HG03575 (cell line): Measurements from ENCODE around the gene KCNQ1.

Experiments used
- ATAC-seq: cut with Tn5 transposase; IDR thresholded peaks from one replicate; pipeline ENCODE4 v1.9.1; 2021; ENCODE audit not compliant: unreplicated experiment, insufficient number of reproducible peaks, low FRiP score; ENCODE audit errors: extremely low read depth

The KCNQ1 gene

DNA sequence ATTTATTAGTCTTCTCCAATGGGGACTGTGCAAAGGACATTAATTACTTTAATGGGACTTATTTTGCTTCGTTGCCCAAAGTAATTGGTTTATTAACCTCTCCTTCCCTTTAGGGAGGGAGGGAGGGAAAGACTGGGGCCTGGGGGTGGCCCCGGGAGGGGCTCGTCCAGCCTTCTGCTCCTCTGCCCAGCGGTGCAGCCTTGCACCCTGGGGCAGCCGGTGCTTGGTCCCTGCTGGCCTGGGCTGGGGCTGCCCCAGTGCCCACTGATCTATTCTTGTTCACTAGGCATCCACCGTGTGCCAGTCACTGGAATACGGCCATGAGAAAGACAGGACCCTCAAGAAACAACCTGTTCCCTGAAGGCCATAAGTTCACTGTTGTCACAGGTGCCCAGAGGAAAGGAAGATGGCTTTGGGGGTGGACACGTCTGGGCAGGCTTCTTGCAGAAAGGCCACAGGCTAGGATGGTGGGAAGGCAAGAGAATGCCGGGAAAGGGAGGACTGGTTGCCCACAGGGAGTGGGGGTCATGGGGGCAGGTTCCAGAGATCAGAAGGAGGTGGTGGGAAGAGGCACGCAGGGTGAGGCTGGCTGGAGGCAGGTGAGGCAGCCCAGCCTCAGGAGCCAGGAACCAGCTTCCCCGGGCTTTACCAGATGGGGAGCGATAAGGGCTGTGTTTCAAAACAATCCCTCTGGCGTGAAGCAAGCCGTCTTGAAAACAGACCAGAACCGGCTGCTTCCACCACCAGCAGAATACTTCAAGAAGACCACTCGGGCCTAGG is 302.6 kb downstream of the KCNQ1 start:
- ATAC-seq: no peak

DNA sequence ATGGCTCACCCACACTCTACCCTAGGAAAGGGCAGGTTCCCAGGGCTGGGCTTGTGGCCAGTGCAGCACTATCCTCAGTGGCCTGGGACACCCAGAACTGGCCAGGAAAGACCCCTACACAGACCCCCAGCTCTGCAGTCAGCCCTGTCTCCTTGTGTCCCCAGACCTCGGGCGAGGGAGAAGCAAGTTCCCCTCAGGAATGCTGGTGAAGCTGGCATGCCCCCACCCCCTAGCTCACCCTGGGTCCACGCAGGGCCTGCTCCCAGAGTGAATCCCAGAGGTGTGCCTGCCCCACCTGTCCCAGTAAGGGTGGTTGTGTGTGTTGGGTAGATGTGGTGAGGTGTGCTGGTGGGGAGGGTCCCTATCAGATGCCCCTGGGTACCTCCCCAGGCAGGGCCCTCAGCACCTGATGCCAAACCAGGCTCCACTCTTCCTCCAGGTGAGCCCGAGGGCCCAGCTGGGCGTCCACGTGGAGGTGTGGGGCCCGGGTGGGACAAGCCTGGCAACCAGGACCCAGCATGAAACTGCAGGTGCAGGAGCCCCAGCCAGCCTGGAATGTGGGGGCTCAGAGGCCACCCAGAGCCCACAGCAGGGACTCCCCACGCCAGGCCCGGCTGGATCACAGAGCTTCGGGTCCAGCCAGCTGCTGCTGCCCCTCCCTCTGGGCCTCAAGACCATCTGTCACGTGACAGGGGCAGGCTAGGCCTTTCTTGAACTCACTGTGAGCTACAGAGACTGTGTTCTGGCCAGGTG is 303.4 kb downstream of the KCNQ1 start:
- ATAC-seq: no peak

DNA sequence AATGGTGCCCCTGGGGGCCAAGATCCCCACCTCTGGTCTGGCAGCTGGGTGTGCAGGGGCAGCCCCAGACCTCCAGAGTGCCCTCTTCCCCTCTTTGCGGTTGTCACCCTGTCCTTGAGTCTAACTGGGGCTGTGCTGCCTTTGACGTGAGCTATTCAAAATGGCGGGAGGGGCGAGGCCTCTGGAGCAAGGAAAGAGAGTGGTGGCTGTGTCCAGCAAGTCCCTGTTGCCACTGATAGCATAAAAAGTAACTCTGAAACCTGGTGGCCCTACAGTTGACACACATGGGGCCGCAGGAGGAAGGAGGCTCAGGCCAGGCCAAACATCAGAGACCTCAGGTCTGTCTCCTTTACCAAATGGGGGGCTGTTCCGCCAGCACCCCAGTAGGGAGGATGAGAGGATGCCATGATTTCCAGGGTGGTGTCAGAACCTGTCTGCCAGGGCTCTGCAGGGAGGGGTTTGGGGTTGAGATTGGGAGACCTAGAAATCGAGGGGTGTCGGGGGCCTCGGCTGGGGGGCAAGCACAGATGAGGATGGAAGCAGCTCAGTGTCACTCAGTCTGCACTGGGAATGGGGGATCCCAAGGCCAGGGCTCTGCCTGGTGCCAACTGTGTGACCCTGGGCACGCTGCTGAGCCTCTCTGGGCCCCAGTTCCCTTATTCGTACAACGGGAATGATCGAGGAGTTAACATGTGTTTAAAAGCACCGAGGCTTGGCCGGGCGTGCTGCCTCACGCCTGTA is 304.2 kb downstream of the KCNQ1 start:
- ATAC-seq: no peak

GRCh38 chr11:2750101-2750681 is 305.4 kb downstream of the KCNQ1 start:
- ATAC-seq: no peak

GRCh38 chr11:2750682-2751522 is 306.1 kb downstream of the KCNQ1 start:
- ATAC-seq: no peak

DNA sequence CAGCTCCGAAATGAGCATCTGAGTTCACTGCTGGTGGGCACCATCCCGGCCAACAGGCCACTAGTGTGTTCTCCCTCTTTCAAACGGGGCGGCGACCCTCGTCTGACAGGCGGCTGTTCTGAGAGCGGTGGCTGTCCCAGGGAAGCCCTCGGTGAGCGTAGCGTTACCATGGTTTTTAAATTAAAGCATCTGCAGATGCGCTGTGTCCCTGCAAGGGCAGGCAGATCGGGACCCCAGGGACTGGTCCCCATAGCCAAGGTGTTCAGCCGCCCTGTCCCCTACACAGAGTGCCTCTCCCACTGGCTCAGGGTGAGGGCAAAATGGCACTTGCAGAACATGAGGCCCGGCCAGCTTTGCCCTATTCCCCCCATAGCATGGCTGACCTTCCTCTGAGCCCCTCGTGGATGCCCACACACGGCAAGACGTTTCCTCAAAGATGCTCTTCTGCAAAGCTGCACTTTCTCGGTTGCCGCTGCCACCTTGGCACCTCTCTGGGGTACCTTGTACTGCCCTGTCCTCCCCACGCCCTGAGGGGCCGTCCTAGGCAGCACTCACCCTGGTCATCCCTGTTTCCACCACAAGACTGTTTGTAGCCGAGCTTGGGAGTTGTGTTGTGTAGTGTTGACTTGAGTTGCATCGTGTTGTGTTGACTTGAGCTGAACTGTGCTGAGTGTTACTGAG is 306.9 kb downstream of the KCNQ1 start:
- ATAC-seq: no peak

DNA sequence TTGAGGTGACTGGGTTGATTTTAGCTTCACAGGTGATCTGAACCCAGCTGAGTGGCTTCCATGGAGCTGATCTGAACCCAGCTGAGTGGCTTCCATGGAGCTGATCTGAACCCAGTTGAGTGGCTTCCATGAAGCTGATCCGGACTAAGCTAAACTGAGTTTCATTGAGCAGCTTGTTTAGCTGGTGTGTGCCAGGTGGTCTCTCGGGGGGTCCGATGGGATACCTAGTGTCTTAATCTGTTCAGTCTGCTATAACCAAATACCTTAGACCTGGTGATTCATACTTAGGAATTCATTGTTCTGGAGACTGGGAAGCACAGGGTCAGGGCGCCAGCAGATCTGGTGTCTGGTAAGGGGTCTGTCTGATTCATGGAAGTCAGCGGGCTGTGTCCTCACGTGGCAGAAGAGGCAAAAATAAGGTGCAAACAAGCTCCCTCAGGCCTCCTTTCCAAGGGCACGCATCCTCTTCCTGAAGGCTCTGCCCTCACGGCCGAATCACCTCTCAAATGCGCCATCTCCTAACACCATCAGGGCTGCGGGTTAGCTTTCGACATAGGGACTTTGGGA is 307.5 kb downstream of the KCNQ1 start:
- ATAC-seq: no peak

GRCh38 chr11:2752923-2753322 is 308.1 kb downstream of the KCNQ1 start:
- no peak for ATAC-seq

DNA sequence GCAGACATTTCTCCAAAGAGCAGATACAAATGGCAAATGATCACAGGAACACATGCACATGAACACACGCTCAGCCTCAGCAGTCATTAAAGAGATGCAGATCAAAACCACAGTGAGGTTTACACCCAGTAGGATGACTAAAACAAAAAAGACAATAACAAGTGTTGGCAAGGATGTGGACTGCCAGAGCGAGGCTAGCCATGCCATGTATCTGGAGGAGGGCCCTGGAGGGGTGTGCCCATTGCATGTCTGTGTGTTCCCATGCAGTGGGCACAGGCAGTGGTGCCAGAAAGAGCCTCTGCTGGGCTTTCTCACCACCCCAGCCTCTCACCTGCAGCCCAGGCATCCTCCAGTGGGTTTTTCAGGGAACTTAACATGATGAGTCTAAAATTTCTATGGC is 309.2 kb downstream of the KCNQ1 start:
- ATAC-seq: no peak

GRCh38 chr11:2755071-2755470 is 310.3 kb downstream of the KCNQ1 start:
- ATAC-seq: no peak

GRCh38 chr11:2758751-2759150 is 313.9 kb downstream of the KCNQ1 start:
- no peak for ATAC-seq

DNA sequence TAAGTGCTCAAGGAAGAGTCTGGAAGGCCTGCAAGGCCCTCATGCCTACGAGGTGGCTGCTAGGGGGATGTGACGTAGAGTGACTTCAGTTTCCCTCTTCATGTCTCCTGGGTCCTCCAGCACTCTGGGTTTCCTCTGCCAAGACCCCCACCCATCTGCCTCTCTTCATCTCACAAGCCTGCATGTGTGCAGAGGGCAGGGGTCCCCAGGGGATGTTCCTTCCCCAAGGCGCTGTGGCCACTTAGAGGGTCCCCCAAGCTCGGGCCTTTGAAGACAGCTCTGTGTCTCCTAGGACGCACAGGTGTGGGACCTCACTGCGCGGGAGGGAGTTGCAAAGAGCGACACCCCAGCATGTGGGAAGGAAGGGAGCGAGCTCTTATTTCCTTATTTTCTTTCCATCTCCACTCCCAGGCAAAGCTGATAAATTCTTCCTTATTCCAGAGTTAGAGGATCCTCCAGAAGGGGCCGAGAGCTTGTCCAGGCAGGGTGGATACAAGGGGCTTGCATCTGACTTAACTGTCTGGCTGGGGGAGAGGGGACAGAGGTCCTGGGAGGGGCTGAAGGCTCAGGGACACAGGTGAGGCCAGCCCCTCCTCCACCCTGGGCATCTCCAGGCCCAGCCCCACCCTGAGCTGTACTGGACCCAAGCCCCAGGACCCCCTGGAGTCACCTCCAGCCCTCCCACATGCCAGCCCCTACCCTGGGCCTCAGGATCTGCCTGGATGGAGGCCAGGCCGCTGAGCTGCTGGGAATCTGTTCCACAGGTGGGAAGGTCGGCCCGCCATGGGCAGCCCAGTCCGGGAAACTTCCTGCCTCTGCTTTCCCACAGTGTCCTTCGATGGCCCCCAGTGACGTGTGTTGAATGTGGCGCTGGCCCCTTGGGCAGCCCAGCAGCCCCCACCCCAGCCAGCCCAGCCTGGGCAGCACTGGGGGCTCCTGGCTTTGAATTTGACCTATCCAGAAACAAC is 314.7 kb downstream of the KCNQ1 start:
- ATAC-seq: no peak

DNA sequence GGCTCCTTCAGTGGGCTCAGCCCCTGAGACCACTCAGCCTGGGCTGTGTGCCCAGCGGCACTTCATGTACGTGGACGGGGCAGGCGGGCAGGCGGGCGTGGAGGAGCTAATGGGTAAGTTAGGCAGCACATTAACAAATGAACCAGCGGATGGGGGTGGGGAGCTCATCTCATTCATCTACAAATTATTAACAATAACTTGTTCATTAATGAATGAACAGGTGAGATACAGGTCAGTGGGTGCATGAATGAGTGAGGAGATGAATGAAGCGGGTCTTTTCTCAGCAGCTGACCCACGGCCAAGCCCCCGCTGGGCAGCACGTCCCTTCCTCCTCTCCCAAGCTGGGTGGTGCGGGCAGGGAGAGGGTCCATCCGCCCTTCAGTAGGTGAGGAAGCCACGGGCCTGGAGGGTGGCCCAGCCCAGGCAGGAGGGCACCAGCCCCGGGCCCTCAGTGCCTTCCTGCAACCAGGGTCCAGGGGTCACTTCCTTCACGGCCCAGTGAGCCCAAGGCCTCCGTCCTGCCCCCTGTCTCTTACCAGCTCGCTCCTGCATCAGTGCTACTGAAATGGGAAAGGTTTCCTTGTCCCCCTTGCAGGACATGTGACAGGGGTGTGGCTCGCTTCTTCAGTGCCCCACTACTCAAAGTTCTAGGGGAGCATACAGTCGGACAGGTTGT is 315.5 kb downstream of the KCNQ1 start:
- ATAC-seq: no peak

DNA sequence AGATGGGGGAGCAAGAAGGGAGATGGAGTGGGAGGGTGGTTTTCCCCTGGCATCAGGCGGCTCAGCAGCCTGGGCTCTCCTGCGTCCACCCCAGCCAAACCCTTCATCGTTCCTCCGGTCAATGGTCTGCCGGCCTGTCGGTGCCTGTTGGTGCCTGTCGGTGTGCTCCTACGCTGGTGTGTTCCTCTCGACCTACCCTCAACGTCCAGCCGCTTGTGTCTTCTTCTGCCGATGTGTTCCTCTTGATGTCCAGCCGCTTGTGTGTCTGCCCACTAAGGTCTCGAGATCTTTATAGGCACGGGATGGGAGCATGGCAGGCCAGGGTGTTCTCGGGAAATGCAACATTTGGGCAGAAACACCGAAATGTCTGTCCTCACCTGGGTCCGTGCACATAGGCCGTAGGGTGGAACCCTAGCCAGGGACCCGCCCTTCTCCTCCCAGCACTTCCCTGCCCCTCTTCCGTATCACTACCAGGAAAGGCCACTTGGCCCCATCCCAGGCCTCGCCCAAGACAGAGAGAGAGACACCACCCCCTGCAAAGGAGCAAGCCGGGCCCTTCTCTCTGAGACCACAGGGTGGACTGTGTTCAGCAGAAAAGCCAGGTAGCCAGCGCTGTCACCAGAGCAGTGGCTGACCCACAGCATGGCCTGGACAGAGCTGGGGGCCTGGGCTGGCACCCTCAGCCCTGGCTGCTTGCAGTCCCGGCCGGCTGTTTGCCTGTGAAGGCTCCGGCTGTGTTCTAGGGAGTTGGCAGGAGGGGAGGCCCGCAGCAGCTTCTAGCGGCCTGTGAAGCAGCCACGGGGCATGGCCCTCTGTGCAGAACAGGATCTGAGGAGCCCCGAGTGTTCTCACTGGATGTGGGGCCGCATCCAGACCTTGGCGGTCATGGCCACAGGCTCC is 316.6 kb downstream of the KCNQ1 start:
- no peak for ATAC-seq

DNA sequence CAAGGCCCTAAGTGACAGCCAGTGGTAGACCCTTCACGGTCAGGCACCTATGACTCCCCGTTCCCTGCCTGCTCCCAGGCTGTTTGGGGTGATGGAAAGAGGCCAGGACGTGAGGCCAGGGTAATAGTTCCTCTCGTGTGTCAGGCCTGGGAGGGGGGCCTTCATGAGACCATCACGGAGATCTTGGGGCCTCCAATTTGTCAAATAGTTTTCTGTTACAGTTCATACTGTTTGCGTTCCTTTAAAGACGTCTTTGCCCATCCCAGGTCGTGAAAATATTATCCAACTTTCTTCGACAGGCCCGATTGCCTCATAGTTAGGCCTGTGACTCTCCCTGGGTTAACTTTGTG is 317.2 kb downstream of the KCNQ1 start:
- ATAC-seq: no peak
